ENCODE data around the gene KERA. TPM values are rescaled to one million over a fixed set of nuclear protein-coding genes. Genes with fewer than 3 reads are reported as not detected.

KERA gene
- total RNA-seq, 1 donor from 2014 or later, result not detected

DNA sequence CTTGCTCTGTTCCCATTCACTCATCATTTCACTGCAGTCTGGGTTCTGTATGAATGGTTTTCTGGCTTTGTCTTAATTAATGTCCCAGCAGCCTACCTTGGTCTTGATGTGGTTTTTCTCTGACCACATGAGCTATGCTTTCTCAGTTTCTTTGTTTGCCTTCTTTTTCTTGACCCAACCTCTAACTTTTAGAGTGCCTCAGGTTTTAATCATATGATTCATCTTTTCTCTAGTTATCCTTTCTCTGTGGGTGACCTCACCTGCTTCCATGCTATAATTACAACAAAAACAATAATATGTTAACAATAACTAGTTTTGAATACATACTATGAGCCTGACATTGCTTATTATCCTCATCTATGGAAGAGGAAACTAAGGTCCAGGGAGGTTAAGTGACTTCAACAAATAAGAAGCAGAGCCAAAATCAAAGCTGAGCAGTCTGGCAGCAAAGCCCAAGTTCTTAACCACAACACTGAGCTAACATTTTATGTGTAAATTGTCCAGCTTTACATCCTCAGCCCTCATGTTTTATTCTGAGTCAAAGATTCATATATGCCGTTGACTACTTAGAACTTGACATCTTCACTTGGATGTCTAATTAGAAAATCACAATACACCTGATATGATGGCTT is 48.4 kb downstream of the KERA start:
- DNase-seq (no peak), ATAC-seq (no peak)
- H3K36me3 ChIP-seq, result no peaks in the 10 kb centered on the region
- intact Hi-C loops (cut with DNase I), result no loop called here
- no peak overlapping the region for H3K4me3 ChIP-seq
- TF ChIP-seq, protein P1, sequence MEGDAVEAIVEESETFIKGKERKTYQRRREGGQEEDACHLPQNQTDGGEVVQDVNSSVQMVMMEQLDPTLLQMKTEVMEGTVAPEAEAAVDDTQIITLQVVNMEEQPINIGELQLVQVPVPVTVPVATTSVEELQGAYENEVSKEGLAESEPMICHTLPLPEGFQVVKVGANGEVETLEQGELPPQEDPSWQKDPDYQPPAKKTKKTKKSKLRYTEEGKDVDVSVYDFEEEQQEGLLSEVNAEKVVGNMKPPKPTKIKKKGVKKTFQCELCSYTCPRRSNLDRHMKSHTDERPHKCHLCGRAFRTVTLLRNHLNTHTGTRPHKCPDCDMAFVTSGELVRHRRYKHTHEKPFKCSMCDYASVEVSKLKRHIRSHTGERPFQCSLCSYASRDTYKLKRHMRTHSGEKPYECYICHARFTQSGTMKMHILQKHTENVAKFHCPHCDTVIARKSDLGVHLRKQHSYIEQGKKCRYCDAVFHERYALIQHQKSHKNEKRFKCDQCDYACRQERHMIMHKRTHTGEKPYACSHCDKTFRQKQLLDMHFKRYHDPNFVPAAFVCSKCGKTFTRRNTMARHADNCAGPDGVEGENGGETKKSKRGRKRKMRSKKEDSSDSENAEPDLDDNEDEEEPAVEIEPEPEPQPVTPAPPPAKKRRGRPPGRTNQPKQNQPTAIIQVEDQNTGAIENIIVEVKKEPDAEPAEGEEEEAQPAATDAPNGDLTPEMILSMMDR (IDR thresholded peaks at IDR 0.05), result no peak
- no peaks in the 10 kb centered on the region for H3K27me3 ChIP-seq
- H3K4me1 ChIP-seq, result no peaks in the 10 kb centered on the region
- H3K9me3 ChIP-seq, result no peaks in the 10 kb centered on the region
- H3K27ac ChIP-seq, result no peak overlapping the region

- Histone ChIP-seq H3K4me1 (no peaks in the 10 kb centered on the region), H3K27me3 (no peaks in the 10 kb centered on the region), H3K27ac (no peak overlapping the region), H3K36me3 (no peaks in the 10 kb centered on the region), H3K9me3 (no peaks in the 10 kb centered on the region), H3K4me3 (no peak overlapping the region)
- DNase-seq (no peak), ATAC-seq (no peak)
- TF ChIP-seq, protein P1 (IDR thresholded peaks at IDR 0.05), result no peak
- intact Hi-C loops (cut with DNase I), result no loop called here
Observed at GRCh38 chr12:91007531-91008290, 50.1 kb downstream of the KERA start.

DNA sequence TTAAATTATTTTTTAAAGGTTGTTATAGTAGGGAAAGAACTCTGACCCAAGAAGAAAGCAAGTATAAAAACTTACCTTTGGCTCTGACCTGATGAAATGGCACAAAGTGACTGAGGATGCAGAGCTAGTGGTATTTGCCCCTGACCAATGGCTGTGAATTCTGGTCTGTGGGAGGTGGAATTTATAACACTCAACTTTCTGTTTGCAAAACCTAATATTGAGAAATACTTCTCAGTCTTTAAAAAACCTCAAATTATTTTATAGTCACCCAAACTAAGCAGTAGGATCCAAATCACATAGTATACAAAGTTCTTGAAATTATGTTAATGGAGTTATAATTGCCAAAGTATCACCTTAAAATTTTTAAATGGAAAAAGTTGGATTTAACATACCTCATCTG is 53.0 kb downstream of the KERA start, which contains the start of gene EPYC:
EPYC (minus strand) TSS at position 101 of the 400 bp plus-strand sequence. CDS start 2,407 bp downstream, outside the sequence.
- Histone ChIP-seq H3K27me3 (no peaks in the 10 kb centered on the region), H3K9me3 (no peaks in the 10 kb centered on the region), H3K4me1 (no peaks in the 10 kb centered on the region), H3K36me3 (no peaks in the 10 kb centered on the region), H3K27ac (no peak within 1 kb of the TSS), H3K4me3 (no peak within 1 kb of the TSS)
- DNase-seq (no peak), ATAC-seq (no peak)
- TF ChIP-seq, protein P1 (IDR thresholded peaks at IDR 0.05), result no peak
- intact Hi-C loops (cut with DNase I), result no loop called here

DNA sequence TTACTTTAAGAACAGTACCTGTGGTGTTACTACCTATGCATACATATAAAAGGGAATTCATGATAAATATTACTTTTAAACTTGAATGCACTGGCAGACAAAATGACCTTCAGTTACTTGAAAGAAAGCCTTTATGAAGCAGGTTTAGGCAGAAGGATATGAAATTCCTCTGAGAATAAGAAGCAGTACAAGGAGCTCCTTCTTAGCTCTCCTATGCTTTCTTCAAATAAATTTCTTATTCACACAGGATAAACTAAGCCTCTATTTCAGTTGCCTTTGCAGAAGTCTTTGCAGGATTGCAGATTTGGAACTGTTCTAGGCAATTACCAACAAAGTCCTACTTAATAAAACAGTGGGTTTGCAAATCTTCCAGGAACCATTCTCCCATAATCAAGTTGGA is 54.1 kb downstream of the KERA start:
- Histone ChIP-seq H3K27me3 (no peaks in the 10 kb centered on the region), H3K9me3 (no peaks in the 10 kb centered on the region), H3K4me3 (no peak overlapping the region), H3K27ac (no peak overlapping the region), H3K4me1 (no peaks in the 10 kb centered on the region), H3K36me3 (no peaks in the 10 kb centered on the region)
- ATAC-seq, result no peak
- TF ChIP-seq, protein P1 (IDR thresholded peaks at IDR 0.05), result no peak
- DNase-seq, result no peak
- intact Hi-C loops (cut with DNase I), result no loop called here

DNA sequence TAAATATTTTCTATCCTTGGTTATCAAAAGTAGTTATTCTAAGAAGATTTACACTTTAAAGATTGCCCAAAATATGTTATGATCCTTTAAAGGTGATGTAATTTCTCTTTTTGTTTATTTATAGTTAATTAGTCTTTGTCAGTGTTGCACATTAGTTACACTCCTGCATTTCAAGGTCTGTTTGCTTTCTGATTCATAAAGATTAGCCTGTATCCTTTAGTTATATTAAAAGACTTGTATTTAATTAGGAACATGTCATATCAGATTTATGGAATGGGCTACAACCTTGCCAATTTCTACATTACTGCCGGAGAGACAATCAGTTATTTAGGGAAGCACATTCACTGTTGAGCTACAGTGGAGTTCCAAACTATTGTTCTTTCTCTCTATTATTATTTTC is 56.5 kb downstream of the KERA start:
- TF ChIP-seq, protein P1 (IDR thresholded peaks at IDR 0.05), result no peak
- no peak for ATAC-seq
- no peaks in the 10 kb centered on the region for H3K36me3 ChIP-seq
- no peaks in the 10 kb centered on the region for H3K27me3 ChIP-seq
- DNase-seq, result no peak
- H3K4me3 ChIP-seq, result no peak overlapping the region
- intact Hi-C loops (cut with DNase I), result no loop called here
- H3K9me3 ChIP-seq, result no peaks in the 10 kb centered on the region
- H3K27ac ChIP-seq, result no peak overlapping the region
- no peaks in the 10 kb centered on the region for H3K4me1 ChIP-seq

Other genes starting within 250 kb of the KERA start
- not detected for gene CCER1, start 102.8 kb downstream of the KERA start, total RNA-seq
- gene EPYC, start 53.1 kb downstream of the KERA start, total RNA-seq, result not detected
- gene LUM, start 53.5 kb upstream of the KERA start, total RNA-seq, result 361 TPM
- gene DCN, start 124.8 kb upstream of the KERA start, total RNA-seq, result 753 TPM